Breast epithelium (tissue), 3 donors: Measurements from ENCODE around the gene AKR1B1.

Experiments used
- POLR2A ChIP-seq: fragments of 450-650 bp; IDR thresholded peaks from one replicate; pipeline ENCODE4 v1.6.1; 2016; ENCODE audit warnings: antibody characterized with exemption, mild to moderate bottlenecking, moderate library complexity
- POLR2AphosphoS5 ChIP-seq, 3 donors: sonication (generic); formaldehyde crosslinking; IDR thresholded peaks; one replicate each; pipeline ENCODE4 v1.6.1; 2017; ENCODE audit warnings: antibody characterized with exemption in 3 of 3
- TF ChIP-seq, protein P1 (sequence below), 3 donors: fragments of 450-650 bp; IDR thresholded peaks; one replicate each; pipeline ENCODE4 v1.5.1; 2016 to 2017; ENCODE audit warnings: antibody characterized with exemption in 3 of 3, mild to moderate bottlenecking in 3 of 3, moderate library complexity in 3 of 3

DNA sequence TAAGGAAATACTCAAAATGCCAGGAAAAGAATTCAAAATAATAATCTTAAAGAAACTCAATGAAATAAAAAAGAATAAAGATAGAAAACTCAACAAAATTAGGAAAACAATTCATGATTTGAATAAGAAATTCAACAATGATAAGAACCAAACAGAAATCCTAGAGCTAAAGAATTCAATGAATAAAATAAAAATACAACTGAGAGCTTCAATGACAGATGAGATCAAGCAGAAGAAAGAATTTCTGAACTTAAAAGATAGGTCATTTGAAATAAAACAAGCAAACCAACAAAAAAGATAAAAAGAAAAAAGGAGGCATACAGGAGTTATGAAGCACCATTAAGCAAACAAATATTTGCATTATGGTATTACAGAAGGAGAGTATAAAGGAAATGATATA lies 5.6 kb upstream of the AKR1B1 start:
- TF ChIP-seq POLR2AphosphoS5 (IDR thresholded peaks at IDR 0.05) (no peak), POLR2A (no peak)
- TF ChIP-seq, protein P1, sequence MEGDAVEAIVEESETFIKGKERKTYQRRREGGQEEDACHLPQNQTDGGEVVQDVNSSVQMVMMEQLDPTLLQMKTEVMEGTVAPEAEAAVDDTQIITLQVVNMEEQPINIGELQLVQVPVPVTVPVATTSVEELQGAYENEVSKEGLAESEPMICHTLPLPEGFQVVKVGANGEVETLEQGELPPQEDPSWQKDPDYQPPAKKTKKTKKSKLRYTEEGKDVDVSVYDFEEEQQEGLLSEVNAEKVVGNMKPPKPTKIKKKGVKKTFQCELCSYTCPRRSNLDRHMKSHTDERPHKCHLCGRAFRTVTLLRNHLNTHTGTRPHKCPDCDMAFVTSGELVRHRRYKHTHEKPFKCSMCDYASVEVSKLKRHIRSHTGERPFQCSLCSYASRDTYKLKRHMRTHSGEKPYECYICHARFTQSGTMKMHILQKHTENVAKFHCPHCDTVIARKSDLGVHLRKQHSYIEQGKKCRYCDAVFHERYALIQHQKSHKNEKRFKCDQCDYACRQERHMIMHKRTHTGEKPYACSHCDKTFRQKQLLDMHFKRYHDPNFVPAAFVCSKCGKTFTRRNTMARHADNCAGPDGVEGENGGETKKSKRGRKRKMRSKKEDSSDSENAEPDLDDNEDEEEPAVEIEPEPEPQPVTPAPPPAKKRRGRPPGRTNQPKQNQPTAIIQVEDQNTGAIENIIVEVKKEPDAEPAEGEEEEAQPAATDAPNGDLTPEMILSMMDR (IDR thresholded peaks at IDR 0.05), result no peak
